Hematopoietic multipotent progenitor cell treated with erythropoietin and hydrocortisone succinate and interleukin-3 and kit ligand, for 15 days (in vitro differentiated cells): ENCODE results near the gene PRAC2.

Experiments used
- DNase-seq: peaks from one replicate; pipeline ENCODE4 v3.0.0-alpha.2; 2015; ENCODE audit warnings: low spot score

PRAC2 gene

DNA sequence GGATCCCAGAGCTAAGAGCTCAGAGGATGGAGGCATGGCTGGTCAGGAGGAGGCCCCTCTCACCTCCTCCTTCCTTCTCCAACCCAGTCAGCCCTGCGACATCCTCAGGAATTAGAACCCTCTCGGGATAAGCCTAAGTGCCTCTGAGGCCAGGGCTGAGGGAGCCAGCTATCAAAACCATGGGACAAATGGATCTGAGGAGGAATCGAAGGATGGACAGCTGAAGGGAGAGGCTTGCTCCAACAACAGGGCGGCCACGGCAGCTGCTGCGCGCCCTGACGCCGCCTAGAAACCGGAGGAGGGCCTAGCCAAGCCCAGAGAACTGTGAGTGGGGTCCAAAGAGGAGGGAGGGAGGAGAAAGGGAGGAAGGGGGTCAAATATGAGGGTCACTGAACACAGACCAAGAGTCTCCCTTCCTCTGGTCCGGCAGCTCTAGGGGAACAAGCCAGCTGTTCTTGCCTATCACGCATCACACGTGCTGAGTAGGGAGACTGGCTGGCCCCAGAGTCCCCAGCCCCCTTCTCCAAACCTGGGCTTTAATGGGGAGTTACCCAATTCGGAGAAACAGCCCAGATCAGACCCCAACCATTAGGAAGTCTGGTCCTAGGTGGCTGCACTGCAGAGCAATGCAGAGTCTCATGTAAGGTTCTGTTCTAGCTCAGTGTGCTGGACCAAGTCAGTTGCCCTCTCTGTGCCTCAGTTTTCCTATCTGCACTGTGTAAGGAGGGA, 11.5 kb downstream of the PRAC2 start:
- no peak for DNase-seq

DNA sequence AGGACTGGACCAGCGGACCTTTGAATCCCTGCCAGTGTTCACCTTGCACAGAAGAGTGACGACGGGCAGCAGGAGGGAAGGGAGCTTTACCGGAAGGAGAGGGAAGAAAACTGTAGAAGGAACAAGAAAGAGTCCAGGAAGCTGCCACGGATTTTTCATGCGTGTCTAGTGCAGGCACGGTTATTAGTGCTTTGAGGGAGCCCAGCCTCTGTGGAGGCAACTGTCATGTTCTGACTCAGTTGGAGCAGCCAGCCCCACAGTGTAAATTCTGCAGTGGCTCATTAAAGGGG, 12.0 kb downstream of the PRAC2 start:
- DNase-seq, result no peak

DNA sequence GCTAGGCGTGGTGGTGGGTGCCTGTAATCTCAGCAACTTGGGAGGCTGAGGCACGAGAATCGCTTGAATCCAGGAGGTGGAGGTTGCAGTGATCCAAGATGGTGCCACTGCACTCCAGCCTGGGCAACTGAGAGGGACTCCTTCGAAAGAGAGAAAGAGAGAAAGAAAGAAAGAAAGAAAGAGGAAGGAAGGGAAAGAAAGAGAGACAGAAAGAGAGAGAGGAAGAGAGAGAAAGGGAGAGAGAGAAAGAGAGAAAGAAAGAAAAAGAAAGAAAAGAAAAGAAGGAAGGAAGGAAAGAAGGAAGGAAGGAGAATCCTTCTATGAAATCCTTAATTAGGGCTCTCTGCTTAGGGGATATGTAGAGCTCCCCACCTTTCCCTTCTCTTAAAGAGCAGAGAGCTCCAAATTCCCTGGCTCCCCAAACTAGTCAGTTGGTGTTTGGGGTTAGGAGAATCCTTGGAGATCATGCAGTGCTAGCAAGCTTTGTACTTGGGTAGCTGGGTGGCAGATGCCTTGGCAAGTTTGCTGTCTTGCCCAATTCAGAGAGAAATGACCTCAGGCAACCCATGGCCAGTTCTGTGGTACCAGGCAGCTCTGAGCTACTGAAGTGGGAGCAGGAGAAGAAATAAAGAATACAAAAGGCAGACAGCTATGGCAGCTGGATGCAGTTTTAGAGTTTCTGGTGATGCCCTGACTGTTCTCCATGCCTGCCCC, 14.5 kb downstream of the PRAC2 start:
- DNase-seq, result no peak

DNA sequence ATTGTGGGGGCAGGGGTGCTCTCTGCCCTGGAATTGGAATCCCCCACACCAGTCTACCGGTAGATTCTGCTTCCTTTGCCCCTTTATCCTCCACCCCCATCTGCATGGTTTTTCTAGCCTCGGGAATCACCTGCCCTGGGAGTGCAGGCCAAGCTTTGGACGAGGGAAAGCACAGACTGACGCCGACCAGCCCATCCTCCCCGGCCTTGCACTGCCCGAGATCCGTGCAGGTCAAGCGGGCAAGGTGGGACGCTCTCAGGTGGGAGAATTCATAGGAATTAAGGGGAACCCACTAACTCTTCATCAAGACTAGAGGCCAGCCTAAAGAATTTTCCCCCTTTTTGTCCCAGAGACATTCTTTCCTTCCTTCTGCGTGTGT, 15.4 kb downstream of the PRAC2 start:
- DNase-seq, result no peak

DNA sequence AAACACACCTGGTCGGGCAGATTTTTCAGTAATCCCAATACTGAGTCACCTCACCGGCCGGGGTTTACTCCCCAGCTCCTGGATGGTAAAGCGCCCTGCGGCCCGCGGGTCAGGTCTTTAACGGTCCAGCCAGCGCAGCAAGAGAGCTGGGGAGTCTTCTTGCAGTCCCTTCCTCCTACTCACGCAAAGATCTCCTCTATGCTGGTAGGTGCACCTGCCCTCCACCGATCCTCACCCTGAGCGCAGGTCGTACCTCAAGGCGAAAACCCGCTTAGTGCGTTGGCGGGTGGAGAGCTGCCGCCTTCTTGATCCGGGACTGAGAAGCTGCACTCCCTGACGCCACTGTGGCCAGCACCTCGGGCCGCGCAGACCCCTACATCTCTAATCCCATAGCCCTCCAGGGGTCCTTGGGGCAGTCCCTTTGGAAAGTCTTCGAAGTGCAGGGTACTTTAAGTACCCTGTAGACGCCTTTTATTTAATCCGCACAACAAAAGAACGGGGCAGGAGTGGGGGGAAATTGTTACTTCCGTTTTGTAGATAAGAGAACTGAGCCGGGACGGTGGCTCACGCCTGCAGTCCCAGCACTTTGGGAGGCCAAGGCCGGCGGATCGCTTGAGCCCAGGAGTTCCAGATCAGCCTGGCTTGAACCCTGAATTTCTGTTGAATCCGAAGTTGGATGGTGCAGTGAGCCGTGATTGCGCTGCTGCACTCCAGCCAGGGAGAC, 16.0 kb downstream of the PRAC2 start:
- DNase-seq, result no peak

DNA sequence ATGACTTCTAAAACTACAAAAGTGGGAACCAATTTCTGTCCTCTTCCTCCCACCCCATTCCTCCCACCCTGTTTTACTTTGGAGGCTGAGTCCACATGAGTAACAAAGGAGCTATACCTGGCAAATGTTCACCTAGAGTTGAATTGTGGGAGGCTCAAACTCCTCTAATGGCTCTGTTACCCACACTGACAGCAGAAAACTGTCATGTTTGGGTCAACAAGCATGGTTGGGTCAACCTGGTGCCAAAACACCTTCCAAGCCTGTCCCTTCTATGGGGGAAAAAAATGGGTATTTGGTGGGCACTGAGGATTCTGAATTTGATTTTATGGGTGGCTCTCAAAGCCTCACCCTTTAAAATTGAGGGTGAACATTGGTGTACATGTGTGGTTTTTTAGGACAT, 17.6 kb downstream of the PRAC2 start:
- no peak for DNase-seq

DNA sequence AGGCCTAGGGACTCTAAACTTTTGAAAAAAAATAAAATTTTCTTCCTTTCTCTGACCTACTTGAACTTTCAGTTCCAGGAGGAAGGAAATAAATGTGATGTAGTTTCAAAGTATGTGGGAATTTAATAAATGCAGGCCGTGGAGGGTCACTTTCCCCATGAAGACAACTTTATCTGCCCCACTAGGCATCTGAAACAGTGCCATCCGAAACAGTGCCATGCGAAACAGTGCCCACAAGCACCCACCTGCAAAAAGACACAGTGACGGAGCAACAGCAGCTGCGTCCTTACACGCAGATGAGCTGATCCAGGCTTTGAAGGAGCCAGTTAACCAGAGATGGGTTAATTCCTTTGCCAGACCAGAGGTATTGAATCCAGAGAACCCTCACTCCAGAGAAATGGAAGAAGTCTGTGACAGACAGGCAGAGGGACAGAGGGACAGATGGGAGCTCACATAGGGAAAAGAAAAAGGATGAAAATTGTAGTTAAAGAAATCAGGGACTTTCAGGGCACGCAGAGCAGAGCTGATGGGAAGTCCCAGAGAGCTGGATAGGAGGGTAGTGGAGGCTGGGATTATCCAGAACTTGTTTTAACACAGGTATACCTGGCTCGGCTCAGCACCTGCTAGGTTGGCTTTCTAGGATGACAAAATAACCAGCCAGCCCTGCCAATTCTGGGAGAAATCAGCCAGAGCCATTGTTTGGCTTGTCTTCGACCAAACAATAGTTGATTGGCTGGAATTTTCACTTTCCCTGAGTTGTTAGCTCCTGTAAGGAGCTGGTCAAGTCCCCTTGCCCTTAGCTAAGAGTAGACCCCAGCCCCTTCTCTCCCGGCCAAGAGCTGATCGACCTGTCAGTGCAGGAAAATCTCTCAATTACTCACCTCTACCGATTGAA, 22.6 kb downstream of the PRAC2 start:
- DNase-seq, result no peak

DNA sequence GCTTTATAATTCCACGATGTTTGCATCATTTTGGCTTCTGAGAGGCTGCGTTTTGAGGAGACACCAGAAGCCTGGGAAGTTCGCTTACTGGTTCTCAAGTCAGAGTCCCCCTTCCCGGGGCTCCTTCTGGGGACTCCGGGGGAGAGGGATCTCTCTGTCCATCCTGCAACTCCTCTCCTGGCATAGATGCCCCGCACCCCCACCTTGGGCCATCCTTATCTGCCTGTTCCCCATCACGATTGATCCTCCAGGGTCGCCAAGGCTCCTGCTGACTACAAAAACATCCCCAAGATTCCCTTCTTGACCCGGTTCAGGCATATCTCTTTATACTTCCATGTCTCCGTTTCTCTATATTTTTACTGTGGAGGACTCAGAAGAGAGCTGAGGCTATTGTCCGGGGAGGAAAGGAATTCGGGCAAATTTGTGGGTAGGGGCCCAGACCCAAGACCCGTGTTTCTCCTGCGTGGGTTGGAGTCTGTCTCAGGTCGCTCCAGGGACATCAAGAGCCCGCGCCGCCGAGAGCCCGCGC, 24.0 kb downstream of the PRAC2 start:
- no peak for DNase-seq

DNA sequence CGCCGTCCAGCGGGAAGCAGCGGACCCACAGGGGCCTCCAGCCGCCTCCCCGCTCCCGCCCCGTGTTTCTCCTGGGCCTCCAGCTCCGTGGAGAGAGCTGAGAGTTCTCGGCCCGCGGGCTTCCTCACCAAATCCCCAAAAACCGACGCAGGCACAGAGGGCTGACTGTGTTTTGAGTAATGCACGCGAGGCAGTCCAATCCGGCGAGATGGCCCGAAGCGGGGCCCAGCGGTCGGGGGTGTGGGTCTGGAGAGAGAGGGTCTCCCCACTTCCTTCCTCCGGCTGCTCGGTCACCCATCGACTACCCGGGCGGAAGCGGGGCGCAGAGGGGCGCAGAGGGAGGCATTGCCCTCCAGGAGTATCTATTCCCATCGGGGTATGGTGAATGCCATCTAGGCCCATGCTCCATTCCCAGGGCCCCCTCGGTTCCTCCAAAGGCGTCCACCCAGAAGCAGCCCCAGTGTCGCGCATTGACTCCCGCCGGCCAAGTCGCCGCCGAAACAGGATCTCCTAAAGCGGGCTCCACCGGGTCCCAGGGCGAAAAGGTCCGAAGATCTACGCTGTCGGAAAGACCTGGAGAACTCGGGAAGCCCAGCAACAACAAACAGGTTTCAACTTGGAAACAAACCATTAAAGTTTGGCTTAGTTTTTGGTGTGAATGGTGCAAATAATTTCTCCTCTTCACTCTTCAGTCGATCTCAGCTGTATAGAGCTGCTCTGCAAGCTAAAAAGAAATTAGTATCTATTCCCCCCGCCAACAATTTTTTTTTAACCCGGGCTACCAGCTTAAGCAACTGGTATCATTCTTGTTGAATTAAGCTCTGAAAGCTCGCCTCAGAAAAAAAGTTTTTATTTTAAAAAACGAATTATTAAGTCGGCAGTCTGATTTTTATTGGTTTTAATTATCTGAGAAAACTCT, 24.7 kb downstream of the PRAC2 start:
- no peak for DNase-seq

DNA sequence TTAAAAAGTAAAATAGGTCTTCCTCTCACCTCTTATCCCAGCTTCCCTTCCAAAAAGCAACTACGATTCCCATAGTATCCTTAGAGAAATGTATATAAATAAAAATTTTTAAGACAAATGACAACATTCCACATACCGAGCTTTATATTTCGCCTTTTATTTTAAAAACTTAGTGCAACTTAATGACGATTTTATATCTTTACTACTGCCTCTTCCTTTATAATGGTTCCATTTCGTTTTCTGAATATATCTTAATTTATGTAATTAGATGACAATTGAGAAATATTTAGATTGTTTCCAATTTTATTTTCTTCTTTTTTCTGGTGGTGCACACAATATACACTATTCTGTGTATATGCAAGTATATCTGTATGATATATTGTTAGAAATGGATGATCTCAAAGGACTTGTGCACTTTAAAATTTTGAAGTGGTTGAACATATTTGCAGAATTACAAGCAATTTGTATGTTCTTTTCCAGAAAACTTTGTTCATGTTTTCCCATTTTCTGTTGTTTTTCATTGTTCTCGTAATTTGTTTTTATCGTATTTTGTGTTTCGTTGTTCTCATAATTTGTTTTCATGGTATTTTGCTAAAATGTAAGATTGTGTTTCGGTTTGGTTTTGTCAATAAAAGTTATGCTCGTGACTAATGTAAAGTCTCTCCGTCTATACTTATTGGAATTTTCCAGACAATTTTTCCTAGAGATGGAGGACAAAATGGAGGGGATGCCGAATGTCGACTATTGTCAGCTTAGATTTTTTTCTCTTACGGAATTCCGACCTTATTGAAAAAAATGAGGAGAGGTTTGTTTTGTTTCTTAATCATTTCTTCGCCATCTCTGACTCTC, 26.0 kb downstream of the PRAC2 start:
- no peak for DNase-seq

DNA sequence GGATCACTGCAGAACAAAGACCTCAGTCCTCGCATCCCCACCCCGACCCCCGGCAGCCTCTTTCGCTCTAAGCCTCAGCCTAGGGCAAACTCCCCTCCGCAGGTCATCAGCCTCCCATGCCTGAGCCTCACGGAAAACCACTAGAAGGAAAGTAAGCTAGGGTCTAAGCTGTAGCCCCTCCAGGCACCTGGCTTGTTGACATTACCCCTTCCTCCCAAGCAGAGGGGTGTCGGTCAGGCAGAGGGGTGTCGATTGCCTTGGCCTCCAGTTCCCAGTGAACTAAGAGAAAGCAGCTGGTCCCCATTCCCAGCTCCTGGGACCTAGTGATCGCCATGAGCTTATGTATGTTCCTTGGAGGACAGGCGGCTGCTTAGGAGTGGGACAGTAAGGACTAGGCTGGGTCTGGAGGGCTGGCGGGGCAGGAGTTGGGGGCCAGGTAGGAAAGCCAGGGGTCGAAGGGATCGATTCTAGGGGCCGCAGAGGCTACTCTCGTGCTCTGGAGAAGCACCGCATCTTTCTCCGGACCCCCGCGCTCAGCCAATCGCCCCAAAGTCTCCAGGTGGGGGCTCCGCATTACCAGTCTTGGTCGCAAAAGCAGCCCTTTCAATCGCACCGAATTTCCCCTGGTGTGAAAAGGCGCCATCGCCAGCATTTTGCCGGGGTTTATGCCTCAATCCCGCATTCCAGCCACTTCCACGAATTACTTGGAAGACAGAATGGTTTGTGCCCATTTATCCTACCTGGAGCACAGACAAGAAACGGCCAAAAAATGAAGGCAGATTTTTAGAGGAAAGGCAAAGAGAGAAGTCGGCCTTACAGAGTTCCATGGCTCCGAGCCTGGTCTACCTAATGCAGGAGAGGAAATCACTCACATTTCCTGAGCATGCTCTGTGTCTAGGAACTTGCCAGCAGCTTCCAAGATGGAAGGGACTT, 26.9 kb downstream of the PRAC2 start:
- DNase-seq, result no peak

DNA sequence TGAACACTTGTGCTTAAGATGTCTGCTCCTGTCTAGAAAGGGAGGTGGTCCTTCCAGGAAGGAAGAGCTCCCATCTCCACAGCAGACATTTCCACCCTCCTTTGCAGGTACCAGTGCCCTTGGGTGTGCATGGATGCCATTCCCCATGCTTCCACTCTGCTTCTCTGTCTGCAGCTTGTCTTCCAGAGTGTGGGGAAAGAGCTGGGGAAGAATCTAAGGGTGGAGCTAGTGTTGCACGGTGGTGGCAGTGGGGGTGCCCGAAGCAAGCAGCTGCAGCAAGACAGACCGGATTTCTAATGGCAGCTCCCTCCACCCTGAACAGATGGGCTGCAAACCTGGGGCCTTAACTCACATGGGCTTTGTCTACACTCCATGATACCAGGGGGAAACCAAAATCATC, 28.2 kb downstream of the PRAC2 start:
- DNase-seq, result no peak

DNA sequence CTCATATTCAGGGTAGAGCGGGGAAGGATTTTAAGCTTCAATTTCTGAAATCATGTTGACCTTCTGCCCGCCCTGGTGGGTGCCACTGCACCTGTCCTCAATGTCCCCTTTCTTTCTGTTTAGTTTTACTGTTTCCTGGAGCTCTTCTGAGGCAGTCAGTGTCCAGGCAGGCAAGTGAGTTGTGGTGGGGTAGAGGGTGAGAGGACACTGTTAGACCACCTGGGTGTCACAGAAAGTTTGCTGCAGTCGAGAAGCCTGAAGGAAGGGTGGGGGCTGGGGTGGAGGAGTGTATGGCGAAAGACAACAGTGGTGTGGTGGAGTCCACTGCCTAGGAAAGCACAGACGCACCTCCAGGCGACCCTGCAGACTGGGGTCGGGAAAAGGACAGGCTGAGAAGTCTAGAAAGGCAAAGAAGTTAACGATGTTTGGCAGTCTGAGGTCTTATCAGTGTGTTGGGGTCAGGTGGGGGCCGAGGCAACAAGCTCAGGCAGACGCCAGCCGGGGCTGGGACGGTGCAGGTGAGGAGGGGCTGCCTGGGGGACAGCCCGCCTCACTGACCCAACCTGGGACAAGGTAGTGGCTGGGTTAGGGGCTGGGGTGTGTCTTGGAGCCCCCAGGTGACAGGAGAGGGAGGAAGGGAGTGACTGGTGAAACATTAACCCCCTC, 28.9 kb downstream of the PRAC2 start:
- no peak for DNase-seq

DNA sequence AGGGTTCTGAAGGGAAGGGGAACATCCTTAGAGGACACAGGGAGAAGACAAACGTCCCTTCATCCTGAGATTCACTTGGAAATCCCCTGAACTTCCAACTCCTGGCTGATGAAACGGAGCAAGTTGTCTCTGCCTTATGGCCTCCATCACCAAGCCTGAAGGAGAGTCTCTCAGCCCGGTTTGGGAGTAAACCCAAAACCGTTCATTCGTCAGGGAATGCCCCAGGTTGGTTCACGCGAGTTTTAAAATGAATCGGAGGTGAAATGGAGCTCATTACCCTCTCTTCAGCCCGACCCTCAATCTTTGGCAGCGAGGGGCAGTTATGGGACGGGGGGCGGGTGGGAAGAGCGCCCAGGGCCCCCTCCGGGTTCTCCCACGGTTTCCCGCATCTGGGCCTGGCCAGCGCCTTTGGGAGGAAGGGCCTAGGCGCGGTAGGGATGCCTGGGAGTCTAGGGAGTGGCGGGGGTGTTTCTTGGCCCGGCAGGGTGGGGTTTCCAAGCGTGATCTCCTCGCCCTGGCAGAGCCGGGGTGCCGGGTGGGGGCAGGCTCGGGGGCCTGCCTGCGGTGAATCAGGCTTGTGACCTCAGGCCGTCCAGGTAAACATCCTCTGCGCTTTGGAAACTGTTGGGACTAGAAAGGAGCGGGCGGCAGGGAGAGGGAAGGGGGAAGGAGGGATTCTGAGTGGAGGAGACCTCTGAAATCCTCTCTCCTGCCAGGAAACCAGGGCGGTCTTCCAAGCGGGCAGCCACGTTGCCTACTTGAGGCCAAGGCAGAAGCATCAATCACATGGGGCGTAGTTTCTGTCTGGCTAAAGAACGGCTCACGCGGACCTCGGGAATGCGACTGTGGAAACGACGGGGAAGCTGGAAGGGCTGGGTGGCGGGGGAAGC, 29.7 kb downstream of the PRAC2 start:
- no peak for DNase-seq

DNA sequence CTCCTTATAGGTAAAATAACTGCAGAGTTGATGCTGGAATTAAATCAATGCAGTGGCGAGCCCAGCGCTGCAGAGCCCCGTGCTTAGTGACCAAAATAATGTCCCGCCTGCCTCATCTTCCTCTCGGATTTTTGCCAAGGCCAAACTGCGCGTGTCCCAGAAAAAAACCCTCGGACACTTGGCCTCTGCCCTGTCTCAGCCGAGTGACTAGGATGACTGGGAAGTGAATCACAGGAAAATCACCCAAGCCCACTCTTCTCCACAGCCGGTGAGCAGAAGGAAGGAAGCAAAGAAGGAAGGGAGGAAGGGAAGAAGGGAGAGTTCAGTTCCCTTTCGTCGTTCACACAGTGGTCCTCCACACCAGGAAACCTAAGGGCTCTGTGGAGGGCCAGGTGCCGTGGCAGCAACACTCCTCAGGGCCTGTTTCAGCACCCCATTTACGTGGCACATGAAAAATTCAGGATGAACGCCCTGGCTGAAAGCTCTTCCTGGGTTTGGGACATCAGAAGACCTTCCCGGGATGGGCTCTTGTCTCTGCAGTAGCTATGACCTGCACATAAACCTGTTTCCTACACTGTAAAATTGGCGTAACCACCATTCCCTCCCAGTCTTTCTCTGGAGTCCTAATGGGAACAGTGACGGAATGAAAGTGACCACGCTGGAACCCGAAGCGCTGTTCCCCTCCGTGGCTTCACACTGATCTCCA, 31.0 kb downstream of the PRAC2 start:
- DNase-seq, result no peak

DNA sequence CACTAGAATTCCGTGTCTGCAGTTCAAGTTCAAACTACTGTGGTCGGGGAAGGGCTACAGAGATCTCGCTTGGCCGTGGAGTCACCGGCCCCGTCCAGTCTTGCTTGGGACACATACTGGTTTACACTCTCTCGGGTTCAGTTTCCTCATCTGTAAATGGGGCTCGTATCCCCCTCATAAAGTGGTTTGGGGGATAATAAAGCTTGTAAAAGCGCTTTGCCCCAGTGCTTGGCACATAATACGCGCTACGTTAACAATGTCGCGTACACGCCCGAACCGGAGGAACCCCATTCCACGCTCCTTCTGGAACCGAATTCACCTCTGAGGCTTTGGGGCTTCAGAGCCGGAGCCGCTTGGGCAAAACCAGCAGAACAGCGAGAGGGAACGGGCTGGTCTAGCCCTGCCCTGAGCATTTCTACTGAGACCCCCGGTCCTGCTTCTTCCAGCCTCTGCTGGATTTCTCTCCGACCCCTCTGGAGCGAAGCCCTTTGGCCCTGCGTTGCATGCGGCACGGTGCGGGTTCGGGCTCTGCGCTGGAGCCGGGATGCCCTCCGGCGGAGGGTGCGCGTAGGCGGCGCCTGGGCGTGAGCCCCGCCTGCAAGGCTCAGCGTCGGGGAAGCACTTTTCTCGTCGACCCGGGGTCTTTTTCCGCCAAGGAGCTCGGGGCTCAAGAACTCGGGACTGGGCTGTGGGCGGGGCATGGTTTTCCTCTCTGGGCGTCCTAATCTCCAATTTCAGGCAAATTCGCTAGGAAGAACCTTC, 31.7 kb downstream of the PRAC2 start:
- DNase-seq, result no peak
